ENCODE data around the gene DEDD2.

DNA sequence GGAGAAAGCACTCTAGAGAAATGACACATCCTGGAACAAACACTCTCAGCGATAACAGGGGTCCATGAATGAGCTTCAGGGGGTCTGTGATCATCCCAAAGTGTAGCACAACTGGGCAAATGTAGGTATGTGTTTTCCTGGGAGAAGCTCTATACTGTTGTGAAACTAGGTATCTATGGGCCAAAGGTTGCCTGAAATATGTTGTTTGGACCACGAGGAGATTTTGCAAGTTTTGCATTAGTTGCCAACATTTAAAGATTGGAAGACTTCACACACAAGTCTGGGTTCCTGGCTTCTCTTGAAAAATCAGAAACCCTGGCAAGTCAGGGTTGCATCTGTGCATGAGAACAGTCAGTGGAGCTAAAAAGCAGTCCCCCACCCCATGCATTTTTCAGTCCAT is 58.6 kb downstream of the DEDD2 start:
- TF ChIP-seq POLR2A (IDR thresholded peaks at IDR 0.05) = no peak
- TF ChIP-seq, protein P1, sequence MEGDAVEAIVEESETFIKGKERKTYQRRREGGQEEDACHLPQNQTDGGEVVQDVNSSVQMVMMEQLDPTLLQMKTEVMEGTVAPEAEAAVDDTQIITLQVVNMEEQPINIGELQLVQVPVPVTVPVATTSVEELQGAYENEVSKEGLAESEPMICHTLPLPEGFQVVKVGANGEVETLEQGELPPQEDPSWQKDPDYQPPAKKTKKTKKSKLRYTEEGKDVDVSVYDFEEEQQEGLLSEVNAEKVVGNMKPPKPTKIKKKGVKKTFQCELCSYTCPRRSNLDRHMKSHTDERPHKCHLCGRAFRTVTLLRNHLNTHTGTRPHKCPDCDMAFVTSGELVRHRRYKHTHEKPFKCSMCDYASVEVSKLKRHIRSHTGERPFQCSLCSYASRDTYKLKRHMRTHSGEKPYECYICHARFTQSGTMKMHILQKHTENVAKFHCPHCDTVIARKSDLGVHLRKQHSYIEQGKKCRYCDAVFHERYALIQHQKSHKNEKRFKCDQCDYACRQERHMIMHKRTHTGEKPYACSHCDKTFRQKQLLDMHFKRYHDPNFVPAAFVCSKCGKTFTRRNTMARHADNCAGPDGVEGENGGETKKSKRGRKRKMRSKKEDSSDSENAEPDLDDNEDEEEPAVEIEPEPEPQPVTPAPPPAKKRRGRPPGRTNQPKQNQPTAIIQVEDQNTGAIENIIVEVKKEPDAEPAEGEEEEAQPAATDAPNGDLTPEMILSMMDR (IDR thresholded peaks at IDR 0.05 in 8 of 11, conservative IDR thresholded peaks at IDR 0.05 in 3 of 11) = no peak

Data from spleen (tissue), 7 donors.